AG09309 (cell line): Measurements from ENCODE around the gene TSPAN9.

Experiments used
- DNase-seq: peaks from one replicate; pipeline ENCODE4 v3.0.0-alpha.2; 2010; ENCODE audit warnings: low read depth
- H3K4me3 ChIP-seq: 2 replicates; pipeline ENCODE4 v1.5.1; 2011; ENCODE audit warnings: mild to moderate bottlenecking, low read depth, low read length, moderate library complexity; ENCODE audit not compliant: control insufficient read depth
- TF ChIP-seq, protein P1 (sequence below): IDR thresholded peaks from 2 replicates; pipeline ENCODE4 v1.5.1; 2011; ENCODE audit warnings: mild to moderate bottlenecking, low read depth, low read length, inconsistent platforms; ENCODE audit not compliant: insufficient read depth, control insufficient read depth; ENCODE audit errors: missing control alignments

TSPAN9 gene

GRCh38 chr12:3326850-3327780 is 249.9 kb downstream of the TSPAN9 start:
- no peak for DNase-seq
- H3K4me3 ChIP-seq: no peak overlapping the region
- TF ChIP-seq, protein P1, sequence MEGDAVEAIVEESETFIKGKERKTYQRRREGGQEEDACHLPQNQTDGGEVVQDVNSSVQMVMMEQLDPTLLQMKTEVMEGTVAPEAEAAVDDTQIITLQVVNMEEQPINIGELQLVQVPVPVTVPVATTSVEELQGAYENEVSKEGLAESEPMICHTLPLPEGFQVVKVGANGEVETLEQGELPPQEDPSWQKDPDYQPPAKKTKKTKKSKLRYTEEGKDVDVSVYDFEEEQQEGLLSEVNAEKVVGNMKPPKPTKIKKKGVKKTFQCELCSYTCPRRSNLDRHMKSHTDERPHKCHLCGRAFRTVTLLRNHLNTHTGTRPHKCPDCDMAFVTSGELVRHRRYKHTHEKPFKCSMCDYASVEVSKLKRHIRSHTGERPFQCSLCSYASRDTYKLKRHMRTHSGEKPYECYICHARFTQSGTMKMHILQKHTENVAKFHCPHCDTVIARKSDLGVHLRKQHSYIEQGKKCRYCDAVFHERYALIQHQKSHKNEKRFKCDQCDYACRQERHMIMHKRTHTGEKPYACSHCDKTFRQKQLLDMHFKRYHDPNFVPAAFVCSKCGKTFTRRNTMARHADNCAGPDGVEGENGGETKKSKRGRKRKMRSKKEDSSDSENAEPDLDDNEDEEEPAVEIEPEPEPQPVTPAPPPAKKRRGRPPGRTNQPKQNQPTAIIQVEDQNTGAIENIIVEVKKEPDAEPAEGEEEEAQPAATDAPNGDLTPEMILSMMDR: no peak

- DNase-seq: no peak
Measured at GRCh38 chr12:3328081-3328480, 250.9 kb downstream of the TSPAN9 start.

GRCh38 chr12:3328571-3328970 is 251.4 kb downstream of the TSPAN9 start:
- TF ChIP-seq, protein P1: no peak
- no peak overlapping the region for H3K4me3 ChIP-seq
- no peak for DNase-seq

More at GRCh38 chr12:3328081-3328480, 250.9 kb downstream of the TSPAN9 start:
- TF ChIP-seq, protein P1: no peak
- no peak overlapping the region for H3K4me3 ChIP-seq

GRCh38 chr12:3329361-3329760 is 252.2 kb downstream of the TSPAN9 start:
- no peak for DNase-seq
- TF ChIP-seq, protein P1: no peak
- H3K4me3 ChIP-seq: no peak overlapping the region

- H3K4me3 ChIP-seq: no peak overlapping the region
- TF ChIP-seq, protein P1: no peak
- no peak for DNase-seq
Measured at GRCh38 chr12:3330976-3331510, 253.9 kb downstream of the TSPAN9 start.

GRCh38 chr12:3332188-3332587 is 255.0 kb downstream of the TSPAN9 start:
- TF ChIP-seq, protein P1: no peak
- no peak overlapping the region for H3K4me3 ChIP-seq
- DNase-seq: no peak

- no peak for DNase-seq
- TF ChIP-seq, protein P1: no peak
- no peak overlapping the region for H3K4me3 ChIP-seq
Measured at GRCh38 chr12:3333583-3333982, 256.4 kb downstream of the TSPAN9 start.
